Activated CD4-positive, CD25-positive, alpha-beta regulatory T cell treated with anti-CD3 and anti-CD28 coated beads, Interleukin-2, amount 50 U/mL, for 24 hours (primary cell): ENCODE data around the gene ZFP69.
A peak's percentile ranks its signal among the peaks of the same experiment; 100 is the strongest.

Experiments used
- ATAC-seq, 2 donors: fragments of 150-1000 bp; cut with Tn5 transposase; one replicate each; pipeline ENCODE4 v1.10.0; 2021; ENCODE audit warnings: mild to moderate bottlenecking in 1 of 2, moderate library complexity in 1 of 2

The ZFP69 gene

GRCh38 chr1:40508375-40509341 lies 31.6 kb downstream of the ZFP69 start, which contains the start of gene EXO5:
Gene EXO5, plus strand, starts transcription at chr1:40508767. Its CDS starts 5,778 bp downstream, at chr1:40514545.
- peak; percentile 99 to 100 for ATAC-seq

DNA sequence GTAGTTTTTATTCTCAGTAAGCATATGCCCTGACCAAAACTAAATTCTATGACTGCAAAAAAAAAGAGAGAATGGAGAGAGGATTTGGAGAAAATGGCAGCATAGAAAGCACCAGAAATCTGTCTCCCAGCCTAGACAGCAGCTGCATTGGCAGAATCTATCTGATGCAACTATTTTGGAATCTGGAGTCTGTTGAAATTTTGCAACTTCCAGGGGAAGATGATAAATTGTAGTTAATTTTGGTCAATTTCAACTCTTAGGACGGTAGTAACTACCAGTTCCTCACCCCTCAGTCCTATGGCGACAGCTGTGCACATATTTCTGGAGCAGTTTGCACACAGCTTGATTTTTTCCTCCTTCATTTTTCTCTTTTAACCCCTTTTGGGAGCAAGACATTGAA lies 42.4 kb downstream of the ZFP69 start:
- ATAC-seq: no peak

- no peak for ATAC-seq
Observed at GRCh38 chr1:40530735-40531380, 53.8 kb downstream of the ZFP69 start.

- ATAC-seq: peak; percentile 99
Observed at GRCh38 chr1:40531381-40532061, 54.4 kb downstream of the ZFP69 start, which contains the start of gene ZNF684. Gene ZNF684, plus strand, starts transcription at chr1:40531637. Its CDS starts 1,530 bp downstream, at chr1:40533167.

DNA sequence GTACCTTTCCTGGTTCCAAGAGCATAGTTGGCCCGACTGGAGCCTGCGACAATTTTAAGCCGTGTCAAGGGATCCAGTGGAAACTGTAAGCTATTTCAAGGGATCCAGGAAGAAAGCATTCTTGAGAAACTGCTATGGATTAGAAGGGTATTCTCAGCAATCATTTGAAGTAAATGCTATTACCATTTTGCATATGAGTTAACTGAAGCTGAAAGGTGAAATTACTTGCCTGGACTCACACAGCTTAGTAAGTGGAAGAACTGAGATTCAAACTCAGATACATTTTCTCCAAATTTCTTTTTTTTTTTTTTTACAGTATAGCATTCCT lies 54.9 kb downstream of the ZFP69 start:
- no peak for ATAC-seq

DNA sequence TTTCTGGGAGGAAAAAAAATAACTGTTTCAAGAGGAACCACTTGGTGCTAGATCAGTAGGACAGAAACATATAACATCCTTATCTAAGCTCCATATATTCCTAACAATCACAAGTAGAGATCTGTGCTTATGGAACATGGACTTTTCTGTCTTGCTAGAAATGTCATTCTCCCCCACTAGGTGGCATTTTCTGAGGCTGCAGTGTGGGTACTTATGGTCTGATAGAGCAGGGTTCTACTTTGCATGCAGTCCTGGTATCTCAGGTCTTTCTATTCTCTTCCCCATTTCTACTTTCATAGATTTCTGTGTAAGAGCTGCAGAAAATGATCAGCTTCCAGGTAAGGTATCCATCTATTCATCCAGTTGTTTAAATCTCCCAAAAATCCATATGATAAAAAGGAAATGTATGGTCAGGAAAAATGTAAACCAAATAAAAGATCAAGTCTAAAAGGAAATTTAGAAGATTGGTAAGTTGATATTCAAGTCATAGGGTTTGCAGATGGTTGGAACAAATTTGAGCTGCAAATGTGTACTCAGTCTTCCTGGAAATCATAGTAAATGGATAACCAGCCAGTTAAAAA lies 55.8 kb downstream of the ZFP69 start:
- no peak for ATAC-seq

DNA sequence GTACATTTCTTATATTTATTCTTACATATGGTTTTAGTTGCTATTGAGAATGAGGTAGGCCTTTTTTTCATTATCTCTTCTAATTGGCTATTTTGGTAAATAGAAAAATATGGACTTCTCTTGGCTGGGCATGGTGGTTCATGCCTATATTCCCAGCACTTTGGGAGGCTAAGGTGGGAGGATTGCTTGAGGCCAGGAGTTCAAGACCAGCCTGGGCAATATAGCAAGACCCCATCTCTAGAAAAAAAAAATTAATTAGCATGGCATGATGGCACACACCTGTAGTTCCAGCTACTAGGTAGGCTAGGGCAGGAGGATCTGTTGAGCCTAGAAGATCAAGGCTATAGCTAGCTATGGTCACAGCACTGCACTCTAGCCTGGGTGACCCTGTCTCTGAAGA lies 57.5 kb downstream of the ZFP69 start:
- no peak for ATAC-seq

- no peak for ATAC-seq
Observed at GRCh38 chr1:40535732-40536131, 58.6 kb downstream of the ZFP69 start.

DNA sequence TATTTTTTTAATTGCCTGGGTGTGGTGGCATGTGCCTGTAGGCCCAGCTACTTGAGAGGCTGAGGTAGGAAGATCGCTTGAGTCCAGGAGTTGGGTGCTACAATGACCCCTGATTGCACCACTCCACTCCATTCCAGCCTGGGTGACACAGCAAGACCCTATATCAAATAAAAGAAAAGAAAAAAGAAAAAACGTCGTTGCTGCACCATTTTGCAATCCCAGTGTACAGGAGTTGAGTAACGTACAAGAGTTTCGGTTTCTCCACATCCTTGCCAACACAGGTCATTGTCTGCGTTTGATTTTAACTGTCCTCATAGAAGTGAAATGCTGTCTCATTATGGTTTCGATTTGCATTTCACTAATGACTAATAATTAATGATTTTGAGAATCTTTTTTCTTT lies 62.2 kb downstream of the ZFP69 start:
- ATAC-seq: peak; percentile 63 to 64
